Stimulated activated CD4-positive, alpha-beta T cell treated with anti-CD3 and anti-CD28 coated beads, TNF-alpha, amount 100 ng/mL, for 4 hours (primary cell): ENCODE results near the gene COP1.

Source experiments
- DNase-seq, 3 experiments: peaks; one replicate each; pipeline ENCODE4 v3.0.0-alpha.2; 2020; ENCODE audit warnings: low read depth in 3 of 3

The COP1 gene

GRCh38 chr1:175895966-175896365 lies 311.1 kb downstream of the COP1 start:
- no peak for DNase-seq
